Endodermal cell (in vitro differentiated cells): ENCODE measurements around the gene ATXN1L. TPM values are rescaled to one million over a fixed set of nuclear protein-coding genes. Genes with fewer than 3 reads are reported as not detected.
"Not testable (repeated sequence)": the region's sequence is repeated elsewhere in the genome, so short reads cannot be mapped to it uniquely, and the experiment has no call there.

Source experiments
- DNase-seq: peaks from one replicate; pipeline ENCODE4 v3.0.0-alpha.2; 2017
- H3K27ac ChIP-seq: 2 replicates; pipeline ENCODE4 v1.5.1; 2013; ENCODE audit warnings: mild to moderate bottlenecking, low read depth, low read length, moderate library complexity
- H3K27me3 ChIP-seq: 2 replicates; pipeline ENCODE4 v1.6.1; 2013; ENCODE audit warnings: mild to moderate bottlenecking, low read length, moderate library complexity; ENCODE audit not compliant: insufficient read depth, control insufficient read depth, poor library complexity, severe bottlenecking
- H3K36me3 ChIP-seq: 2 replicates; pipeline ENCODE4 v1.7.0; 2013; ENCODE audit warnings: mild to moderate bottlenecking, low read length, moderate library complexity; ENCODE audit not compliant: control insufficient read depth, insufficient read depth
- H3K4me1 ChIP-seq: one replicate; pipeline ENCODE4 v1.7.0; 2013; ENCODE audit warnings: low read length; ENCODE audit not compliant: control insufficient read depth, insufficient read depth
- H3K4me3 ChIP-seq: 2 replicates; pipeline ENCODE4 v1.5.1; 2013; ENCODE audit warnings: mild to moderate bottlenecking, low read length, moderate library complexity
- H3K9ac ChIP-seq: 2 replicates; pipeline ENCODE4 v1.6.1; 2013; ENCODE audit warnings: mild to moderate bottlenecking, low read length, moderate library complexity; ENCODE audit not compliant: poor library complexity, severe bottlenecking; ENCODE audit errors: extremely low read depth
- H3K9me3 ChIP-seq: 2 replicates; pipeline ENCODE4 v1.6.1; 2013; ENCODE audit warnings: mild to moderate bottlenecking, low read length, moderate library complexity; ENCODE audit not compliant: control insufficient read depth
- H3K27ac Mint-ChIP-seq: 2 replicates; pipeline ENCODE4 v1.8.0; 2020; ENCODE audit warnings: mixed read lengths
- H3K27me3 Mint-ChIP-seq: 2 replicates; pipeline ENCODE4 v1.8.0; 2021; ENCODE audit warnings: mild to moderate bottlenecking, mixed read lengths; ENCODE audit not compliant: insufficient read depth
- H3K36me3 Mint-ChIP-seq: 2 replicates; pipeline ENCODE4 v1.8.0; 2020; ENCODE audit warnings: low read depth, mixed read lengths
- H3K4me1 Mint-ChIP-seq: 2 replicates; pipeline ENCODE4 v1.8.0; 2020; ENCODE audit warnings: mixed read lengths
- H3K4me3 Mint-ChIP-seq: 2 replicates; pipeline ENCODE4 v1.8.0; 2020; ENCODE audit warnings: mild to moderate bottlenecking, moderate library complexity, mixed read lengths
- H3K9me3 Mint-ChIP-seq: 2 replicates; pipeline ENCODE4 v1.8.0; 2020; ENCODE audit warnings: mild to moderate bottlenecking, mixed read lengths
- CTCF ChIP-seq: fragments of 200-600 bp; sonication (generic); conservative IDR thresholded peaks from 2 replicates; pipeline ENCODE4 v1.5.0; 2021; ENCODE audit warnings: antibody characterized with exemption, mild to moderate bottlenecking
- WGBS, 2 experiments: methylation state at CpG; one replicate each; pipeline versions ENCODE4 v1.1.5 to v1.1.7; 2013; ENCODE audit warnings: missing lambda C conversion rate in 2 of 2, mixed read lengths in 1 of 2; ENCODE audit not compliant: insufficient coverage in 1 of 2, insufficient read length in 1 of 2; 5-methylcytosine and 5-hydroxymethylcytosine counted together
- total RNA-seq, 2 donors: library from RNA; stranded (reverse); fragmentation: NEBNext Ultra II Directional in 1 of 2; extraction: Animal tissue kit (Norgen Biotek cat#: 25700) in 1 of 2; gene quantifications; 2 replicates in 1 of 2; 3 replicates in 1 of 2; pipeline ENCODE4 v1.2.1, GENCODE V29; 2021

Gene ATXN1L
- total RNA-seq, 2 donors from 2014 or later = 28.9 to 30.7 TPM

- Mint-ChIP-seq H3K9me3 (no peaks in the 10 kb centered on the region), H3K27ac (no peak overlapping the region), H3K4me3 (no peak overlapping the region), H3K4me1 (peaks cover 2% of the 10 kb centered on the region), H3K36me3 (peaks cover 51% of the 10 kb centered on the region), H3K27me3 (no peaks in the 10 kb centered on the region)
- H3K36me3 ChIP-seq = peaks cover 84% of the 10 kb centered on the region
- no peaks in the 10 kb centered on the region for H3K27me3 ChIP-seq
- H3K4me3 ChIP-seq = no peak overlapping the region
- DNase-seq = no peak
- 77 to 89% methylated on average over 5 to 7 of the region's 7 CpGs for WGBS, 2 experiments
- no peak overlapping the region for H3K9ac ChIP-seq
- no peak for TF ChIP-seq CTCF
- no peaks in the 10 kb centered on the region for H3K9me3 ChIP-seq
- no peak overlapping the region for H3K27ac ChIP-seq
- no peaks in the 10 kb centered on the region for H3K4me1 ChIP-seq
Measured at GRCh38 chr16:71865173-71865863, 19.5 kb downstream of the ATXN1L start.

- H3K9me3 Mint-ChIP-seq, DNase-seq, H3K27me3 Mint-ChIP-seq, H3K9ac ChIP-seq, H3K27me3 ChIP-seq, H3K4me1 Mint-ChIP-seq, H3K9me3 ChIP-seq, H3K4me1 ChIP-seq, H3K27ac Mint-ChIP-seq, H3K4me3 ChIP-seq, H3K4me3 Mint-ChIP-seq, H3K27ac ChIP-seq: not testable (repeated sequence)
- H3K36me3 ChIP-seq = peaks cover 83% of the 10 kb centered on the region
- 96% methylated on average over 6 of the region's 6 CpGs; no CpG with 5 or more reads in 1 of the 2 experiments for WGBS, 2 experiments
- peaks cover 46% of the 10 kb centered on the region for H3K36me3 Mint-ChIP-seq
Measured at GRCh38 chr16:71867175-71867574, 21.4 kb downstream of the ATXN1L start.

- peak; percentile 58 for DNase-seq
- Histone ChIP-seq H3K27me3 (no peaks in the 10 kb centered on the region), H3K36me3 (peaks cover 80% of the 10 kb centered on the region), H3K9ac (no peak overlapping the region), H3K9me3 (no peaks in the 10 kb centered on the region), H3K4me1 (no peaks in the 10 kb centered on the region), H3K4me3 (no peak overlapping the region), H3K27ac (no peak overlapping the region)
- TF ChIP-seq CTCF = peak; percentile 55
- no peak overlapping the region for H3K27ac Mint-ChIP-seq
- H3K36me3 Mint-ChIP-seq = peaks cover 43% of the 10 kb centered on the region
- no peak overlapping the region for H3K4me3 Mint-ChIP-seq
- WGBS, 2 experiments = 90 to 96% methylated on average over 3 of the region's 3 CpGs
- H3K4me1 Mint-ChIP-seq = peaks cover 2% of the 10 kb centered on the region
- no peaks in the 10 kb centered on the region for H3K9me3 Mint-ChIP-seq
- no peaks in the 10 kb centered on the region for H3K27me3 Mint-ChIP-seq
Measured at GRCh38 chr16:71867939-71868338, 22.2 kb downstream of the ATXN1L start.
